Stimulated activated CD4-positive, alpha-beta T cell treated with anti-CD3 and anti-CD28 coated beads, TNF-alpha, amount 100 ng/mL, for 4 hours (primary cell): ENCODE data around the gene NR1D1.
"Not testable (repeated sequence)": the region's sequence is repeated elsewhere in the genome, so short reads cannot be mapped to it uniquely, and the experiment has no call there.

Experiments
- DNase-seq, 3 experiments: peaks; one replicate each; pipeline ENCODE4 v3.0.0-alpha.2; 2020; ENCODE audit warnings: low read depth in 3 of 3

Gene NR1D1

DNA sequence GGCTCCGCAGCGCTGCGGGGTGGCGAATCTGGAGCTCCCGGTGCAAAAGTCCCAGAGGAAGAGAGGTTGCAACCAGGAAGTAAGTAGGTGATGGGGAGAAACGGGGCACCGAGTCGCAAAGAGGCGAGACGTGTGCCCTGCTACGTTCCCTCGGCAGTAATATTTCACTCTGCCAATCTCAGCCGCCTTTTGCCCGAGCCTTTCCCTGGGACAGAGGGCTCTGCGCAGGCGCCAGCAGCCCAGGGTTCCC is at the start of gene NR1D1:
Gene NR1D1, minus strand, starts transcription at position 171 of the 250 bp plus-strand sequence. CDS start 495 bp downstream, outside the sequence.
- no peak for DNase-seq

DNA sequence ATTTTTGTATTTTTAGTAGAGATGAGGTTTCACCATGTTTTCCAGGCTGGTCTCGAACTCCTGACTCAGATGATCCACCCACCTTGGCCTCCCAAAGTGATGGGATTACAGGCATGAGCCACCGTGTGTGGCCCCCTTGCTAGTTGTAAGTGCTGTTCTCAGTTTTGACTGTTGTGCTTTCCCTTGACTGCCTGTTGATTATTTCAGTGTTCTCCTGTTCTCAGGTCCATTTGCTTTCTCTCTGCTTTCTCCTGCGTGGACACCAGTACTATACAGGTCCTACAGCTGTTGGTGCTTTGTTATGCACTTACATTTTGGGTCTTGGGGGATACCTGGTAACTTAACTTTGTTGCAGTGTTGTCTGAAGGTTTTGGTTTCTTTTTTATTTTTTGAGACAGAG is 48.1 kb upstream of the NR1D1 start:
- DNase-seq: no peak

DNA sequence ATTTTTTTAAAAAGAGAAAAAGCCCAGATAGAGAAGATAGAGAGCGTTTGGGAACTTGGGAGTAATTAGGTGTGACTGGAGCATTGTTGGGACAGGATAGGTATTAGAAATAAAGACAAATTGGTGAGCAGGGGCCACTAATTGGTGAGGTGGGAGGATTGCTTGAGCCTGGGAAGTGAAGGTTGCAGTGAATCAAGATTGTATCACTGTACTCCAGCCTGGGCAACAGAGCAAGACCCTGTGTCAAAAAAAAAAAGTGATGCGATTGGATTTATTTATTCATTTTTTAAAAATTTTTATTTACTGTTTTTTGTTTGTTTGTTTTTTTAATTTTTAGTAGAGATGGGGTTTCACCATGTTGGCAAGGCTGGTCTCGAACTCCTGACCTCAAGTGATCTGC is 45.1 kb upstream of the NR1D1 start:
- no peak for DNase-seq

DNA sequence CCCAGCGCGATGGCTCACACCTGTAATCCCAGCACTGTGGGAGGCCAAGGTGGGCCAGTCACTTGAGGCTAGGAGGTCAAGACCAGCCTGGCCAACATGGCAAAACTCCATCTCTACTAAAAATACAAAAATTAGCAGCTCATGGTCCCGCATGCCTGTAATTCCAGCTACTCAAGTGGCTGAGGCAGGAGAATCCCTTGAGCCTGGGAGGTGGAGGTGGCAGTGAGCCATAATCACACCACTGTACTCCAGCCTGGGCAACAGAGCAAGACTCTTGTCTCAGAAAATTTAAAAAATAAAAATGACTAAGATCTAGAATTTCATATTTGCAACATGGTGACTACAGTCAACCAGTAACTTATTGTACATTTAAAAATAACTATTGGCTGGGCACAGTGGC is 42.8 kb upstream of the NR1D1 start:
- not testable (repeated sequence) for DNase-seq

DNA sequence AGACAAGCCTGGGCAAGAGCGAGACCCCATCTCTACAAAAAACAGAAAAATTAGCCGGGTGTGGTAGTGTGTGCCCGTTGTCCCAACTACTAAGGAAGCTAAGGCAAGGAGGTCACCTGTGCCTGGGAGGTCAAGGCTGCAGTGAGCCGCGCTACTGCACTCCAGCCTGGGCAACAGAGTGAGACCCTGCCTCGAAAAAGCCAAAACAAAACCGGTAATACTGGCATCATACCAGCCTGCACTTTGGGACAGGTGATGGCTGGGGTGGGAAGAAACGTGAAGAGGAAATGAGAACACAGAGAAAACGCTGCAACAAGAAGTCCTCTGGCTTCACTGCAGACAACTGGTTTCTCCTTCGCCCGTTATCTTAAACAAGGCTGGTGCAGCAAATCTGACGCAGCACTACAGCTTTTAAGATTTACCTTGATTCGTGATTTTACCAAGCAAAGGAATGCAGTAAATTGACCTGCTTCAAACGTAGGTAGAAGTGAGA is 39.2 kb upstream of the NR1D1 start:
- DNase-seq: no peak

GRCh38 chr17:40135817-40136216 is 35.4 kb upstream of the NR1D1 start:
- no peak for DNase-seq

GRCh38 chr17:40134184-40134583 is 33.8 kb upstream of the NR1D1 start:
- DNase-seq: no peak

DNA sequence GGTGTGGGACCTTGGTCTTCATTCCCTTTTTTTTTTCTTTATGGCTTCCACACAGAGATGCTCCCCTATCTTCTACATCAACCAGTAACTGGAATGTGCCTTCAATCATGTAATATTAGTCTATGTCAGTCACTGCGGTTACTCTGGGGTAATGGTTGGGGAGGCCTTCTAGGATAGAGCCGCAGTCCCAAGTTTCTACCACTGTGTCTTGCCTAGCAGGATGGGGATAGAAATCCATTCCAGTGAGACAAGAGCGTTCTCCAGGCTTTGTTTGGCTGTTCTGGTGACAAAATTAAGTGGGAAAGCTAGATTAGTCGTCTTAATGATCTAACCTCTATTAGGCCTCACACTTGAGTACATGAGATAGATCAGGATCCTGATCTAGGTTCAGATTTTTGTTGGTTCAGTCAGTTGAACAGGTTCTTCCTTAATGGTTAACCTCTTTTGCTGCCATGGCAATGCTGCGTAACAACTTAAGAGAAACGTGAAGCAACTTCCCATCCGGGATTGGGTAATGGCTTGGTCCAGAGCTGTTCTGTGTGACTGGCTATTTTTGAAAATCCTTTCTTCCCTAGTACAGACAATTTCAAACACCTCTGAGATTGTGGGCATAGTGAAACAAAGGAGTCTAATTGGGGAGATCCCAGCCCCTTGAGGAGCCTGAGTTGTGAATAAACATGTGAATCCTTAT is 30.1 kb upstream of the NR1D1 start:
- no peak for DNase-seq

DNA sequence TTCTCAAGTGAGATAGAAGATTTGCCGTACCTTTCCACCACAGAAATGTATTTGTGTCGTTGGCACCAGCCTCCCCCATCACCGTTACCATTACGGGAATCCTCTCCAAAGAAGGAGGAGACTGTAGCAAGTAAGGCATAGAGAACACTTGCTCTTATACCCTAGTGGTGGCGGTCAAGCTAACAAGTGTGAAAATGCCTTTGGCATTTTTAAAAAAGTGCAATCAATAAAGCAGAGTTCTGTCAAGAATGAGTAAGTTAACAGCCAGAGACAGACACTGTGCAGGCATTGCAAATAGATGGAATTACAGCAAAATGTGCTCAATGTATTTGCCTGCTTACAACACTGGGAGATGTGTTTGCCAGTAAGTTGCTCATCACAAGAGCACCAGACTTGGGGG is 29.1 kb upstream of the NR1D1 start:
- no peak for DNase-seq

GRCh38 chr17:40124279-40125141 is 24.1 kb upstream of the NR1D1 start:
- no peak for DNase-seq

GRCh38 chr17:40123811-40124114 is 23.4 kb upstream of the NR1D1 start:
- no peak for DNase-seq

DNA sequence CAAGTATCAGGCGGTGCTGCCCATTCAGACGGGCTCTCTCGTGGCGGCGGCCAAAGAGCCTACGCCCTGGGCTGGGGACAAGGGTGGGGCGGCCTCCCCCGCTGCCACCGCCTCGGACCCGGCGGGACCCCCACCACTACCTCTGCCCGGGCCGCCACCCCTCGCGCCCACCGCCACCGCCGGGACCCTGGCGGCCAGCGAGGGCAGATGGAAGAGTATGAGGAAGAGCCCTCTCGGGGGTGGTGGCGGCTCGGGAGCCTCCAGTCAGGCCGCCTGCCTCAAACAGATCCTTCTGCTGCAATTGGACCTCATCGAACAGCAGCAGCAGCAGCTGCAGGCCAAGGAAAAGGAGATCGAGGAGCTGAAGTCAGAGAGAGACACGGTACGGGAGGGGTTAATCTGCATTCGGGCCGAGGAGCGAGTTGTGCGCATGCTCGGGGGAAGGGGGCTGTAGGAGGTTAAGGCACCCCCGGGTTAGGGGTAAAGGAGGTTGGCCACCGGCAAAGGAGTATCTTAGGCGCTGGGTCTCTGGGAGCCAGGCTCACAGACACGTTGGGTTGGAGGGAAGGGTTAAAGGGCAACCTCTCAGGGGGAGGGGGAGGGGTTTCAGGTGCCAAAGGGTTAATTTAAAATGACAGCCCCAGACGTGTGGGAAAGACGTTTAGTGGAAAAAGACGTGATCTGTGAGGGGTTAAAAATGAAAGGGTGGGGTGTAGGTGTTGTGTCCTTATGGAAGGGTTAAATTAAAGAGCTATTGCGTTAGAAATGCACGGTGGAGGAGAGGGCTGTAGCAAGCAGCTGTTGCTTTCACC is 22.8 kb upstream of the NR1D1 start:
- DNase-seq: peak in 1 of 3 experiments; percentile 34

GRCh38 chr17:40122136-40122998 is 22.0 kb upstream of the NR1D1 start:
- DNase-seq: no peak

GRCh38 chr17:40121181-40122135 is 21.1 kb upstream of the NR1D1 start, which contains the start of gene MSL1:
Gene MSL1, plus strand, starts transcription at chr17:40121971. Its CDS starts 642 bp downstream, at chr17:40122613.
- DNase-seq: peak; percentile 71 to 76 (median 72)

DNA sequence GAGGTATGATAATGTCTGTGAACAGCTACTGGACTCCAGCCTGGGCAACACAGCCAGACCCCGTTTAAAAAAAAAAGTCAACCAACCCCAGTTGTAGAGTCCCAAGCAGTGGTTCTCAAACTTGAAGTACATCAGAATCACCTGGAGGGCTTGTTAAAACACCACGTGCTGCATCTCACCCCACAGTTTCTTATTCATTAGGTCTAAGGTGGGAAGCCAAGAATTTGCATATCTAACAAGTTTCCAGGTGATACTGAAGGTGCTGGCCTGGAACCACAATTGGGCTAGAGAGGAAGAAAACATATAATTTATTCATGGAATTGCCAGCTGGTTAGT is 14.7 kb upstream of the NR1D1 start:
- no peak for DNase-seq

DNA sequence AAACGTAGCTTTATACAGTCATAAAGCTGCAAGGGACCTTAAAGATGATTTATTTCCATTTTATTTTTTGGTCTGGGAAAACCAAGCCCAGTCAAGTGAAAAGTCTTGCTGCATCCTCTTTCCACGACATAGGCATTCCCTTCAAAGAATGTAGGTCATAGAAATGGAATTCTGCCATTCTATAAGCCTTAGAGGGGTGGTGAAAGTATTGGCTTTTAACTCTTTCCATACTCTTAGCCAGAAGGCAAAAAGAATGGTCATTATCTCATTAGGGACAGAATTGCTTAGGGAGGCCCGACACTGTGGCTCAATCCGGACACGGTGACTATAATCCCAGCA is 13.5 kb upstream of the NR1D1 start:
- DNase-seq: no peak

DNA sequence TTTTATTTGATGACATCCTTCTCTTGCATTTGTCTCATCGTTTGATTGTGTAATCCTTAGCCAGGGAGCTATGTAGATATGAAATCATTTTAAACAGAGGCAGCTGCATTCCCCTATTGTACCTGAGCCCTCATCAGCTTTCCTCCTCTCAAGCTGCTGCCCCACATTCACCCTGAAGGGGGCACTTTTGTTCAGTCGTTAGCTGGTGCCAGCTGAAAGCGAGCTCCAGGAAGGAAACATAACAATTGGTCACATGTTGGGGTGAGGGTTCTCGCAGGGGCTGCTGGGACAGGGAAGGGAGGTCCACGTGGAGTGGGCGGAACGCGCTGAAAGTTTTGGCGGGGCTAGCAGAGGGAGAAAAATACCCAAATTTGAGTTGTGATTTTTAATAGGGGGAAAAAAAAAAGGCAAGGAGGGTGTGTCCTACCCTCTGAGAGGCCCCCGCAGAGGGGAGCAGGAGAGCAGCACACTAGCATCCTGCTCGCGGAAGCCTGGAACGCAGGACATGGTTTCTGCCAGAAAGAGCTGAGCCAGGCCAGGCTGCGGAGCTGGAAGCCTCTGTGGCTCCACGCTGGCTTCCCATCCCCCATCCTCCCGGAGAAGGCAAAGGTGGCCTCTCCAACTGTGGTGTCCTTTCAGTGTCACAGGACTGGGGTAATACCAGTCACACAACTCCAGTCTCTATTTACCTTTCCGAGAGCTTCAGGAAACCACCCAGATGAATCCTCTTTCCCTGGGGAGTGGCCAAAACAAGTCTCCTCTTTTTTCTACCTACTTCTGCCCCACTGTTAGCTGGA is 12.9 kb upstream of the NR1D1 start:
- peak; percentile 70 to 89 (median 88) for DNase-seq

DNA sequence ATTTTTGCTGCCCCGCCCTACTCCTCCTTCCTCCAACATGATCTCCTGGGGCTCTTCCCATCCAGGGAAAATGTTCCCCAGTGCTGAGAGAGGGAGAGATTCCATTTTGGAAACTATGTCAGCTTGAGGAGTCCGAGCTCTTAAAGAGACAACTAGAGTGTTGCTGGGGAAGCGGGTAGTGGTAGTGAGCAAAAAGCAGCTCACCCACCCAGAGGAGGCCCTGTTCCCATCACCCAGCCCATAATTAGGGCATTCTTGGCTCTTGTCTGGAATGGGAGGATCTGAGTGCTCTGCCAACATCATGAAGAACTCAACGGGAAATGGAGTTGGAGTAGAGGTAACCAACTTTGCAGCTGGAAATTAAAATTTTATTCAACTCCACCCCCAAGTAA is 12.3 kb upstream of the NR1D1 start:
- no peak for DNase-seq

GRCh38 chr17:40112191-40112711 is 11.9 kb upstream of the NR1D1 start:
- DNase-seq: no peak
